OCI-LY3 (cell line): ENCODE measurements around the gene CEP76.

Experiments used
- H2AFZ ChIP-seq: fragments of 200-600, 300-600 bp; shearing (Covaris generic); 2 replicates; pipeline ENCODE4 v1.6.0; 2014; ENCODE audit warnings: antibody characterized with exemption, low read depth, low read length
- H3K27ac ChIP-seq: fragments of 200-600, 300-600 bp; sonication (generic); 2 replicates; pipeline ENCODE4 v1.5.1; 2014; ENCODE audit warnings: mild to moderate bottlenecking, low read length, moderate library complexity, mixed read lengths
- H3K27me3 ChIP-seq: fragments of 200-600, 300-600 bp; sonication (generic); 2 replicates; pipeline ENCODE4 v1.6.1; 2014; ENCODE audit warnings: low read depth, low read length, mixed read lengths
- H3K36me3 ChIP-seq: fragments of 200-600, 300-600 bp; sonication (generic); replicated peaks from 2 replicates; pipeline ENCODE3; 2014; ENCODE audit warnings: low read depth, low read length, mixed read lengths
- H3K4me1 ChIP-seq: fragments of 300-600, 200-600 bp; sonication (generic); 2 replicates; pipeline ENCODE4 v1.6.1; 2014; ENCODE audit warnings: low read length, mixed read lengths
- H3K4me2 ChIP-seq: fragments of 200-600, 300-600 bp; sonication (generic); 2 replicates; pipeline ENCODE4 v1.6.1; 2014; ENCODE audit warnings: low read length, mixed read lengths
- H3K4me3 ChIP-seq: fragments of 300-600, 200-600 bp; sonication (generic); 2 replicates; pipeline ENCODE4 v1.5.1; 2014; ENCODE audit warnings: antibody characterized with exemption, mild to moderate bottlenecking, low read length, moderate library complexity
- H3K79me2 ChIP-seq: fragments of 300-600, 200-600 bp; shearing (Covaris generic); 2 replicates; pipeline ENCODE4 v1.6.1; 2014; ENCODE audit warnings: mild to moderate bottlenecking, low read length, mixed read lengths
- H3K9ac ChIP-seq: fragments of 300-600, 200-600 bp; shearing (Covaris generic); 2 replicates; pipeline ENCODE4 v1.6.0; 2014; ENCODE audit warnings: mild to moderate bottlenecking, low read length, moderate library complexity
- H3K9me3 ChIP-seq: fragments of 200-600, 300-600 bp; shearing (Covaris generic); 2 replicates; pipeline ENCODE4 v1.6.1; 2014; ENCODE audit warnings: low read length, mixed read lengths; ENCODE audit not compliant: insufficient read depth
- H4K20me1 ChIP-seq: fragments of 200-600, 300-600 bp; sonication (generic); 2 replicates; pipeline ENCODE4 v1.6.1; 2016; ENCODE audit warnings: low read length, mixed read lengths; ENCODE audit not compliant: insufficient read depth
- CTCF ChIP-seq: fragments of 200-600, 300-600 bp; sonication (generic); IDR thresholded peaks from 2 replicates; pipeline ENCODE4 v1.5.1; 2014; ENCODE audit warnings: antibody characterized with exemption, low read length, low read depth
- EZH2phosphoT487 ChIP-seq: fragments of 200-600 bp; shearing (Covaris generic); IDR thresholded peaks from 2 replicates; pipeline ENCODE4 v1.6.1; 2018; ENCODE audit warnings: antibody characterized with exemption, mixed run types, low read depth

CEP76 gene

DNA sequence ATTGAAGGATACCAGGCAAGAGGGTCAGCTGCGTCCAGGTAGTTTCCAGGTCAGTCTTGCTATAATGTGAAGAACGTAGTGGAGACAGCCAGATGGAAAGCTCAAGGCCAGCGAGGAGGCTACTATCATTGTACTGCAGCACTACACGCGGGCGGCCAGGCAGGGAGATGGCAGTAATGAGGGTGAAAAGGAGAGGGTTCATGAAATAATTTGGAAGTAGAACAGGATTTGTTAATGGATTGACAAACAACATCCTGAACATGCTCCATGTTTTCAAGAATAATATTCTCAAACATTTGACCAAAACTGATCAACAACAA is 61.7 kb downstream of the CEP76 start:
- Histone ChIP-seq H3K9ac (no peak overlapping the region), H3K4me3 (no peak overlapping the region)

GRCh38 chr18:12639990-12640880 is 62.3 kb downstream of the CEP76 start:
- Histone ChIP-seq H2AFZ (no peak overlapping the region), H3K9me3 (no peaks in the 10 kb centered on the region), H3K27ac (no peak overlapping the region), H3K4me1 (peaks cover 4% of the 10 kb centered on the region), H4K20me1 (no peaks in the 10 kb centered on the region), H3K36me3 (no peaks in the 10 kb centered on the region), H3K9ac (no peak overlapping the region), H3K79me2 (no peaks in the 10 kb centered on the region), H3K4me2 (no peak overlapping the region), H3K4me3 (no peak overlapping the region), H3K27me3 (no peaks in the 10 kb centered on the region)
- TF ChIP-seq CTCF (no peak), EZH2phosphoT487 (no peak)

More for the DNA sequence above, 61.7 kb downstream of the CEP76 start:
- Histone ChIP-seq H3K27me3 (no peaks in the 10 kb centered on the region), H2AFZ (no peak overlapping the region), H3K36me3 (no peaks in the 10 kb centered on the region), H3K4me2 (no peak overlapping the region), H3K79me2 (0 out of 2 replicates have a peak, but pooled peaks cover 2% of the 10 kb centered on the region), H3K9me3 (no peaks in the 10 kb centered on the region), H4K20me1 (no peaks in the 10 kb centered on the region; the same call in 1 of the 2 replicates), H3K4me1 (peaks cover 10% of the 10 kb centered on the region), H3K27ac (no peak overlapping the region)
- no peak for TF ChIP-seq EZH2phosphoT487
- TF ChIP-seq CTCF = no peak

- no peaks in the 10 kb centered on the region for H3K36me3 ChIP-seq
- no peak overlapping the region for H3K4me3 ChIP-seq
- no peaks in the 10 kb centered on the region for H3K4me1 ChIP-seq
- H3K4me2 ChIP-seq = no peak overlapping the region
- H2AFZ ChIP-seq = no peak overlapping the region
- H3K27me3 ChIP-seq = no peaks in the 10 kb centered on the region
- no peaks in the 10 kb centered on the region for H4K20me1 ChIP-seq
- TF ChIP-seq EZH2phosphoT487 (no peak), CTCF (no peak)
- H3K79me2 ChIP-seq = no peaks in the 10 kb centered on the region
- H3K27ac ChIP-seq = no peak overlapping the region
- no peaks in the 10 kb centered on the region for H3K9me3 ChIP-seq
- H3K9ac ChIP-seq = no peak overlapping the region
These were observed 63.8 kb downstream of the CEP76 start for GRCh38 chr18:12638644-12639124.

GRCh38 chr18:12637901-12638643 is 64.5 kb downstream of the CEP76 start:
- TF ChIP-seq CTCF (no peak), EZH2phosphoT487 (no peak)

More at GRCh38 chr18:12637901-12638643, 64.5 kb downstream of the CEP76 start:
- Histone ChIP-seq H3K4me1 (no peaks in the 10 kb centered on the region), H3K4me3 (no peak overlapping the region), H3K4me2 (no peak overlapping the region), H3K27ac (no peak overlapping the region), H2AFZ (no peak overlapping the region), H3K79me2 (no peaks in the 10 kb centered on the region), H4K20me1 (no peaks in the 10 kb centered on the region), H3K27me3 (no peaks in the 10 kb centered on the region), H3K9me3 (no peaks in the 10 kb centered on the region), H3K9ac (no peak overlapping the region), H3K36me3 (no peaks in the 10 kb centered on the region)
